Measurements from ENCODE around the gene ERC1.

ERC1 gene

GRCh38 chr12:1501695-1502378 is 510.8 kb downstream of the ERC1 start:
- no peak overlapping the region for H3K4me3 ChIP-seq (ENCODE audit: low read depth, low read length)
- TF ChIP-seq, protein P1, sequence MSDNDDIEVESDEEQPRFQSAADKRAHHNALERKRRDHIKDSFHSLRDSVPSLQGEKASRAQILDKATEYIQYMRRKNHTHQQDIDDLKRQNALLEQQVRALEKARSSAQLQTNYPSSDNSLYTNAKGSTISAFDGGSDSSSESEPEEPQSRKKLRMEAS (IDR thresholded peaks at IDR 0.05; ENCODE audit: low read depth, low read length), result no peak
- TF ChIP-seq POLR2A (IDR thresholded peaks at IDR 0.05; ENCODE audit: extremely low read depth, insufficient read length) (no peak), MYC (IDR thresholded peaks at IDR 0.05; ENCODE audit: low read depth, low read length) (no peak)
- TF ChIP-seq, protein P2, sequence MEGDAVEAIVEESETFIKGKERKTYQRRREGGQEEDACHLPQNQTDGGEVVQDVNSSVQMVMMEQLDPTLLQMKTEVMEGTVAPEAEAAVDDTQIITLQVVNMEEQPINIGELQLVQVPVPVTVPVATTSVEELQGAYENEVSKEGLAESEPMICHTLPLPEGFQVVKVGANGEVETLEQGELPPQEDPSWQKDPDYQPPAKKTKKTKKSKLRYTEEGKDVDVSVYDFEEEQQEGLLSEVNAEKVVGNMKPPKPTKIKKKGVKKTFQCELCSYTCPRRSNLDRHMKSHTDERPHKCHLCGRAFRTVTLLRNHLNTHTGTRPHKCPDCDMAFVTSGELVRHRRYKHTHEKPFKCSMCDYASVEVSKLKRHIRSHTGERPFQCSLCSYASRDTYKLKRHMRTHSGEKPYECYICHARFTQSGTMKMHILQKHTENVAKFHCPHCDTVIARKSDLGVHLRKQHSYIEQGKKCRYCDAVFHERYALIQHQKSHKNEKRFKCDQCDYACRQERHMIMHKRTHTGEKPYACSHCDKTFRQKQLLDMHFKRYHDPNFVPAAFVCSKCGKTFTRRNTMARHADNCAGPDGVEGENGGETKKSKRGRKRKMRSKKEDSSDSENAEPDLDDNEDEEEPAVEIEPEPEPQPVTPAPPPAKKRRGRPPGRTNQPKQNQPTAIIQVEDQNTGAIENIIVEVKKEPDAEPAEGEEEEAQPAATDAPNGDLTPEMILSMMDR (IDR thresholded peaks at IDR 0.05; ENCODE audit: low read depth, low read length), result no peak
- no peak for DNase-seq (ENCODE audit: low read depth)

- DNase-seq (ENCODE audit: low read depth), result no peak
- no peak overlapping the region for H3K4me3 ChIP-seq (ENCODE audit: low read depth, low read length)
- TF ChIP-seq, protein P1 (IDR thresholded peaks at IDR 0.05; ENCODE audit: low read depth, low read length), result no peak
- TF ChIP-seq, protein P2 (IDR thresholded peaks at IDR 0.05; ENCODE audit: low read depth, low read length), result no peak
- TF ChIP-seq POLR2A (IDR thresholded peaks at IDR 0.05; ENCODE audit: extremely low read depth, insufficient read length) (no peak), MYC (IDR thresholded peaks at IDR 0.05; ENCODE audit: low read depth, low read length) (no peak)
Measured at GRCh38 chr12:1502379-1502720, 511.3 kb downstream of the ERC1 start.

DNA sequence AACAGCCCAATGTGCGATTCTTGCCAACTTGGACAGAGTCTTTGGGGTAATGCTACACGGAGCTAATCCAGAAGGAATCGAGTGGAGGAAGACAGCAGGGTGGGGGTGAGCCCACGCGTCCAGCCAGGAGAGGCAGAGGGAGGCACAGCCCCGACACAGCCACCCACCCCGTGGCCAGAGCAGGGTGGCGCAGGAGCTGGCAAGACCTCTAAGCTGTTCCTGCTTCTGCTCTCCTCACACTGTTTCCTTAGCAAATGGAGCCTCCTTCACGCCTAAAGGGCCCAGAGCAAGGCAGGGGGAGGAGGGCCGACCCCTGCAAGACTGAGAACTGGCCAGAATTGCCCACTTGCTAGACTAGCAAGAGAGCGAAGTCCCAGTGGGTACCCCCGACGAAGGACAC is 511.8 kb downstream of the ERC1 start:
- no peak overlapping the region for H3K4me3 ChIP-seq (ENCODE audit: low read depth, low read length)
- TF ChIP-seq MYC (IDR thresholded peaks at IDR 0.05; ENCODE audit: low read depth, low read length) (no peak), POLR2A (IDR thresholded peaks at IDR 0.05; ENCODE audit: extremely low read depth, insufficient read length) (no peak)
- TF ChIP-seq, protein P2 (IDR thresholded peaks at IDR 0.05; ENCODE audit: low read depth, low read length), result no peak
- TF ChIP-seq, protein P1 (IDR thresholded peaks at IDR 0.05; ENCODE audit: low read depth, low read length), result no peak
- no peak for DNase-seq (ENCODE audit: low read depth)

DNA sequence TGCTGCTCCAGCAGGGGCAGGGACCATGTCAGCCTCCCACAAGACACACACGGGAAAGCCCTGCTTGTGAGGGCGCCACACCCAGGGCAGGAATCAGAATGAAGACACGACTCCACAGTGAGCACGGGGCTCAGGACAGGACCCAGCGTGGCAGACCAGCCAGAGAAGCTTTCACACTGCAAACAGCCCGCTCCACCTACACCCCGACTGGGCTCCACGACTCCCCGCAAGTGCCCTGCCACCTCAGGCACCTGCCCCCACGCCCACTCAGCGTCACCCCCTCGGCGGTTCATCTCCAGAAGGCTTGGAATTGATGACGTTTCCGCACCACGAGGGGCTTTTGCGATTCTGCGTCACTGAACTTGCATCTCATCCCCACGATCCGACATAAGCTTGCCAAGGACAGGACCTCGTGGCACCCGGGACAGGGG is 512.3 kb downstream of the ERC1 start:
- TF ChIP-seq MYC (IDR thresholded peaks at IDR 0.05; ENCODE audit: low read depth, low read length) (no peak), POLR2A (IDR thresholded peaks at IDR 0.05; ENCODE audit: extremely low read depth, insufficient read length) (no peak)
- TF ChIP-seq, protein P2 (IDR thresholded peaks at IDR 0.05; ENCODE audit: low read depth, low read length), result no peak
- TF ChIP-seq, protein P1 (IDR thresholded peaks at IDR 0.05; ENCODE audit: low read depth, low read length), result no peak
- no peak for DNase-seq (ENCODE audit: low read depth)
- no peak overlapping the region for H3K4me3 ChIP-seq (ENCODE audit: low read depth, low read length)

- H3K4me3 ChIP-seq (ENCODE audit: low read depth, low read length), result no peak overlapping the region
- DNase-seq (ENCODE audit: low read depth), result peak; percentile 61
Measured at GRCh38 chr12:1504304-1504894, 513.4 kb downstream of the ERC1 start.

More at GRCh38 chr12:1504304-1504894, 513.4 kb downstream of the ERC1 start:
- TF ChIP-seq, protein P1 (IDR thresholded peaks at IDR 0.05; ENCODE audit: low read depth, low read length), result no peak
- TF ChIP-seq, protein P2 (IDR thresholded peaks at IDR 0.05; ENCODE audit: low read depth, low read length), result no peak
- TF ChIP-seq MYC (IDR thresholded peaks at IDR 0.05; ENCODE audit: low read depth, low read length), result no peak
- TF ChIP-seq POLR2A (IDR thresholded peaks at IDR 0.05; ENCODE audit: extremely low read depth, insufficient read length), result no peak

Data from NB4 (cell line).